GM12874 (cell line): Measurements from ENCODE around the gene ZDHHC19.

Source experiments
- TF ChIP-seq, protein P1 (sequence below): IDR thresholded peaks from 2 replicates; pipeline ENCODE4 v1.5.1; 2011; ENCODE audit warnings: low read depth, mild to moderate bottlenecking, control low read depth, low read length, moderate library complexity; ENCODE audit not compliant: insufficient read depth

ZDHHC19 gene

DNA sequence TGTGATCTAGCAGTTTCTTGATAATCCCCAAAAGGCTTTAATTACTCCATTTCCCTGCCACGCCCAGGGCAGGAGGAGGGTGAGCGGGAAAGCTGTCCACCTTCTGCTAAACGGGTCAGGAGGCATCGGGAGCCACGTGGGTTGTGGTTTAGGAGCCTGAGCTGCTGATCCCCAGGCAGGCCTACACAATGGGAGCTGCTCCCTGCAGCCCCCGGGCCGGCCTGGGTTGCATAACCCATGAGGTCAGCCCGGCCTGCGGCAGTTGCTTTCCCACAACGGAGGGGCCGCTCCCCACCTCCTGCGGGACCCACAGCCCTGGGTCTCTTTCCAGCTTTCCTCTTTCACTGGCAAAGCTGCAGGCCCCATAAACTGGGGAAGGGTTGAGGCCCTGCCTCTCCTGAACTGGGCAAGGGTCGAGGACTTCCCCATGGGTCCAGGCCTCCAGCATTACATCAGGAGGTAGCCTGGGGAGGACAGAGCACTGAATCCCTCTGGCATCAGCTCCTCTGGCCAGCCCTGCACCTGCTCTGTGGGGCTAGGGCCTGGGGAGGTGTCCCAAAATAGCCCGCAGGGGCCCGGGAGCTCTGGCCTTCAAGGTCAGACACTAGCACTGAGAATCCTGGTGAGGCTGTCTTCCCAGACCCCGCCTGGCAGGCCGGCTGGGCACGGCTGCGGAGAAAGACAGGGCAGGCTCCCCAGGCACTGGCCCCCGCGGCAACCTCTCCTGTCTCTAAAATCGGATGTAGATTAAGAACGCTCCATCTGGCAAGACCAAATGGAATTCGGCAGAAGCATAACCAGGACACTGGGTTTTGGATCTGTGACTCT lies 47.3 kb downstream of the ZDHHC19 start:
- TF ChIP-seq, protein P1, sequence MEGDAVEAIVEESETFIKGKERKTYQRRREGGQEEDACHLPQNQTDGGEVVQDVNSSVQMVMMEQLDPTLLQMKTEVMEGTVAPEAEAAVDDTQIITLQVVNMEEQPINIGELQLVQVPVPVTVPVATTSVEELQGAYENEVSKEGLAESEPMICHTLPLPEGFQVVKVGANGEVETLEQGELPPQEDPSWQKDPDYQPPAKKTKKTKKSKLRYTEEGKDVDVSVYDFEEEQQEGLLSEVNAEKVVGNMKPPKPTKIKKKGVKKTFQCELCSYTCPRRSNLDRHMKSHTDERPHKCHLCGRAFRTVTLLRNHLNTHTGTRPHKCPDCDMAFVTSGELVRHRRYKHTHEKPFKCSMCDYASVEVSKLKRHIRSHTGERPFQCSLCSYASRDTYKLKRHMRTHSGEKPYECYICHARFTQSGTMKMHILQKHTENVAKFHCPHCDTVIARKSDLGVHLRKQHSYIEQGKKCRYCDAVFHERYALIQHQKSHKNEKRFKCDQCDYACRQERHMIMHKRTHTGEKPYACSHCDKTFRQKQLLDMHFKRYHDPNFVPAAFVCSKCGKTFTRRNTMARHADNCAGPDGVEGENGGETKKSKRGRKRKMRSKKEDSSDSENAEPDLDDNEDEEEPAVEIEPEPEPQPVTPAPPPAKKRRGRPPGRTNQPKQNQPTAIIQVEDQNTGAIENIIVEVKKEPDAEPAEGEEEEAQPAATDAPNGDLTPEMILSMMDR = no peak

DNA sequence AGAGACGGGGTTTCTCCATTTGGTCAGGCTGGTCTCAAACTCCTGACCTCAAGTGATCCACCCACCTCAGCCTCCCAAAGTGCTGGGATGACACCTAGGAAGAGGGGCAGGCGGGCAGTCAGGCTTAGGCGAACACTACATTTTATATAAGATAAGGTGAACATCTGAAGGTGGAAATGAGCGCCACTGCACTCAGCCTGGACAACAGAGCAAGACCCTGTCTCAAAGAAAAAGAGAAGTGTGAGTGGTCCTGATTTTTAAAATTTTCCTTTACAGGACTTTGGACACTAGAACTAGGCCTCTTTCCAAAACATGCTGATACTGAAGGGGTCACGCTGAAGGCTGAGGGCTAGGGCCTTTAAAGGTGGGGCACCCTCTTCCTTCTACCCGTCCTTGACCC lies 48.0 kb downstream of the ZDHHC19 start:
- TF ChIP-seq, protein P1 = no peak

DNA sequence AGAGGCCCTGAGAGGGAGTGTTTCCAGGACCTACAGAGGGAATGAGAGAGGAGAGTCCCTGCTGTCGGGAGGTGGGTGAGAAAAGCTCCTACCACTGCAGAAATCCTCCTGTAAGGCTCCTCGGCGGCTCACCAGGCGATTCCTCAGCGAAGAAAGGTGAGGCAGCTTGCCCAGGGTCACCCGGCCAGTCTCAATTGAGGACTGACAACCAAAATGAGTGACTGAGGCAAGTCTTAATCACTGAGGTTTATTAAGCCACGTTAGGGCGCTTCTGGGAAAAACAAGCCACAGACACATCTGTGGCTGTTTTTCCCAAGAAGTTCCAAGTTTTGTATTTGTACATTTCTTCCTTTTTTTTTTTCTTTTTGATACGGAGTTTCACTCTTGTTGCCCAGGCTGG lies 48.5 kb downstream of the ZDHHC19 start:
- TF ChIP-seq, protein P1 = no peak

DNA sequence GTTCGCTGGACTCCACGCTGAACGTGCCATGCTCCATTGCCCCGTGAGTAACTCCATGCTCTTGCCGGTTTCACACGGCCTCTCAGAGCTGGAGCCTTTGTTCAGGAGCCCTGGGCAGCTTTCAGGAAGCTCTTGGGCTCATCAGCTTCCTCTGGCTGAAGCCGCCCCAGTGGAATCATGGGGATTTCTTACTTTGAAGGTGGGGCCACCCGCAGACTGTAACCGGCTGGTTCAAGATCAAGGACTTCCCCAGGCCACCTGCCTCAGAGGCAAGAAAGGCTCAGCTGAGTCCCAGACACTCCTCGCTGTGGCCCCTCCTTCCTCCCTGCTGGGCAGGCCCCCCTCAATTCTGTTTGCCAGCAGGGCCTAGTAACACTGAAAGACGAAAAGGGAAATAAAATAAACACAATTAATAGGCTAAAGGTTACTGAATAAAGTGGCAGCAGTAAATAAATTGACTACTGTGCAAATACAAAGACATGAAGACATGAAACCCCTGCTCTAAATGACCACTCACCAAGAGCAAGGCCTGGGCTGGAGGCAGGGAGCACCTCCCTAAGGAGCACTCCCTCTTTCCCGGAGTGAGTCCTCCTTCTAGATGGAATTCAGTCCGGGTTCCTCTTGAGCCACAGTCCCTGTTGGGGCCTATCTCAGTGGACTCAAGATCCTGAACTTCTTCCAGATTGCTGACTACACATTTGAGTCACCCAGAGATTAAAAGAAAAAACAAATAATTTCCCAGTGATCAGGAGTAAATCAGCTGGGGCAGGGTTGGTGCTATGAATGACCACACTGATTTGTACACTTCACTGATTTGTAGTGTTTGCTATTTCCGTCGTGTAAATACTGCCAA lies 51.0 kb downstream of the ZDHHC19 start:
- TF ChIP-seq, protein P1 = no peak

DNA sequence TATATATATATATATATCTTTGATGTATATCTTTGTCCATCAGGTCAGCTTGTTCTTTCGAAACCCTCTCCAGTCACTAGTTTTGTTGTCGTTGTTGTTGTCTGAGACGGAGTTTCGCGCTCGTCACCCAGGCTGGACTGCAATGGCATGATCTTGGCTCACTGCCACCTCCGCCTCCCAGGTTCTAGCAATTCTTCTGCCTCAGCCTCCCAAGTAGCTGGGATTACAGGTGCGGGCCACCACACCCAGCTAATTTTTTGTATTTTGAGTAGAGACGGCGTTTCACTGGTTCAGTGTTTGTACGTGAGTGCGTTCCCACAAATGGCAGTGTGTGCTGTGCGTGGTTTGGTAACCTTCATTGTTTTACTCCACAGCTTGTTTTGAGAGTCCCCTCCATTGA lies 51.7 kb downstream of the ZDHHC19 start:
- TF ChIP-seq, protein P1 = no peak

DNA sequence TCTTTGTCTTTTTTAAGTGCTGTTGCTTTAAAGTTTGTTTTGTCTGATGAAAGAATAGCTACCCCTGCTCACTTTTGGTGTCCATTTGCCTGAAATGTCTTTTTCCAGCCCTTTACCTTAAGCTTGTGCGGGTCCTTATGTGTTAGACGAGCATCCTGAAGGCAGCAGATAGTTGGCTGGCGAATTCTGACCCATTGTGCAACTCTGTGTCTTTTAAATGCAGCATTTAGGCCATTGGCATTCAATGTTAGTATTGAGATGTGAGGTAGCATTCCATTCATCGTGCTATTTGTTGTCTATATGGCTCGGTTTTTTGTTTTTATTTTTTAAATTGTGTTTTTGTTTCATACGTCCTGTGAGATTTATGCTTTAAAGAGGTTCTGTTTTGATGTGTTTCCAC lies 55.0 kb downstream of the ZDHHC19 start:
- TF ChIP-seq, protein P1 = no peak

DNA sequence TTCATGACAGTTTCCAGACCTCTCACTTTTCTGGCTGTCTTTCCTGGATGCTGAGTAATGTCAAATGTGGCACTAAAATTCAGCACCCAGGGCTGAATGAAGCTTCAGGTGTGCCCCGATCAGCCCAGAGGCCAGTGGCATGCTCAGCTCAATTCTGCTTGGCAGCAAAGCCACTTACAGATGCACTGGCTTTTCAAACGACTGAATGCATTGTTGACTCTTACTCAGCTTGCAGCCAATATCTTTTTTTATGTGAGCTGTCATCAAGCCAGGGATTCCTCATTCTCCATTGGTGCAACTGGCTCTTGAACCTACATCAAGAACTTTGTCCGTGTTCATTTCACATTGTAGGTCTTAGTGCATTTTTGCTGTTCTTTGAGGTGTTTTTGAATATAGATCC lies 60.7 kb downstream of the ZDHHC19 start:
- TF ChIP-seq, protein P1 = no peak
